Colonic mucosa (tissue), 4 donors: ENCODE results near the gene ELMO1. TPM values are rescaled to one million over a fixed set of nuclear protein-coding genes. Genes with fewer than 3 reads are reported as not detected.

ENCODE experiments used
- DNase-seq: peaks from one replicate; pipeline ENCODE4 v3.0.0-alpha.2; 2020
- H3K27ac ChIP-seq: fragments of 200-600 bp; one replicate; pipeline ENCODE4 v1.8.0; 2021
- H3K27me3 ChIP-seq: fragments of 200-600 bp; one replicate; pipeline ENCODE4 v1.8.0; 2021
- H3K36me3 ChIP-seq: fragments of 200-600 bp; one replicate; pipeline ENCODE4 v1.8.0; 2021
- H3K4me1 ChIP-seq: fragments of 200-600 bp; one replicate; pipeline ENCODE4 v1.8.0; 2021; ENCODE audit warnings: mild to moderate bottlenecking
- H3K4me3 ChIP-seq: fragments of 200-600 bp; one replicate; pipeline ENCODE4 v1.8.0; 2021
- H3K9ac ChIP-seq, 2 donors: one replicate each; pipeline ENCODE4 v1.7.0; 2013; ENCODE audit warnings: control low read depth in 2 of 2, low read depth in 2 of 2, low read length in 2 of 2
- H3K9me3 ChIP-seq: fragments of 200-600 bp; one replicate; pipeline ENCODE4 v1.8.0; 2021
- CTCF ChIP-seq: fragments of 200-600 bp; IDR thresholded peaks from one replicate; pipeline ENCODE4 v1.8.0; 2022; ENCODE audit warnings: antibody characterized with exemption, mild to moderate bottlenecking
- intact Hi-C: fragments of 100-400 bp; cut with DNase I; formaldehyde crosslinking; loops from one replicate; pipeline ENCODE4 v1.14.1; 2022
- total RNA-seq, 2 donors: library from RNA; stranded (reverse); fragmentation: NEBNext Ultra II Directional in 1 of 2; extraction: Animal tissue kit (Norgen Biotek cat#: 25700) in 1 of 2; gene quantifications; one replicate each; pipeline ENCODE4 v1.2.1, GENCODE V29; 2021
- donor health status: healthy.
- donor health status: DM: no; HTN: no; CAD: no.
- donor health status: DM: no; HTN: no; CAD: no.

The ELMO1 gene
- total RNA-seq, 2 donors from 2014 or later, result 4.2 to 4.7 TPM

GRCh38 chr7:37416378-37417106, 32.1 kb downstream of the ELMO1 start:
- intact Hi-C loops, result no loop called here
- Histone ChIP-seq H3K9ac (peak overlapping the region in 1 of 2 donors; percentile 48), H3K4me3 (no peak overlapping the region), H3K9me3 (no peaks in the 10 kb centered on the region), H3K4me1 (no peaks in the 10 kb centered on the region), H3K27me3 (no peaks in the 10 kb centered on the region), H3K27ac (no peak overlapping the region), H3K36me3 (no peaks in the 10 kb centered on the region)
- no peak for TF ChIP-seq CTCF
- no peak for DNase-seq

- no peak for TF ChIP-seq CTCF
- no peaks in the 10 kb centered on the region for H3K27me3 ChIP-seq
- intact Hi-C loops, result no loop called here
- H3K4me1 ChIP-seq, result no peaks in the 10 kb centered on the region
- H3K9me3 ChIP-seq, result no peaks in the 10 kb centered on the region
- no peak overlapping the region for H3K4me3 ChIP-seq
- H3K27ac ChIP-seq, result no peak overlapping the region
- H3K9ac ChIP-seq, result no peak overlapping the region
- no peaks in the 10 kb centered on the region for H3K36me3 ChIP-seq
- no peak for DNase-seq
Observed at GRCh38 chr7:37415629-37416028, 33.0 kb downstream of the ELMO1 start.

- Histone ChIP-seq H3K27ac (no peak overlapping the region), H3K4me3 (no peak overlapping the region), H3K9ac (no peak overlapping the region), H3K4me1 (no peaks in the 10 kb centered on the region), H3K9me3 (no peaks in the 10 kb centered on the region), H3K36me3 (no peaks in the 10 kb centered on the region), H3K27me3 (no peaks in the 10 kb centered on the region)
- TF ChIP-seq CTCF, result no peak
- intact Hi-C loops, result no loop called here
- no peak for DNase-seq
Observed at GRCh38 chr7:37414352-37414983, 34.2 kb downstream of the ELMO1 start.

GRCh38 chr7:37411444-37412034, 37.1 kb downstream of the ELMO1 start:
- DNase-seq, result no peak
- no peak overlapping the region for H3K9ac ChIP-seq
- intact Hi-C loops, result no loop called here
- H3K9me3 ChIP-seq, result no peaks in the 10 kb centered on the region
- no peak overlapping the region for H3K4me3 ChIP-seq
- no peak overlapping the region for H3K27ac ChIP-seq
- TF ChIP-seq CTCF, result no peak
- no peaks in the 10 kb centered on the region for H3K4me1 ChIP-seq
- H3K36me3 ChIP-seq, result no peaks in the 10 kb centered on the region
- H3K27me3 ChIP-seq, result no peaks in the 10 kb centered on the region

GRCh38 chr7:37410305-37411229, 38.1 kb downstream of the ELMO1 start:
- Histone ChIP-seq H3K36me3 (no peaks in the 10 kb centered on the region), H3K4me3 (no peak overlapping the region), H3K4me1 (no peaks in the 10 kb centered on the region), H3K9me3 (no peaks in the 10 kb centered on the region), H3K9ac (no peak overlapping the region), H3K27ac (no peak overlapping the region), H3K27me3 (no peaks in the 10 kb centered on the region)
- DNase-seq, result no peak
- no peak for TF ChIP-seq CTCF
- intact Hi-C loops, result no loop called here
